LoVo (cell line): ENCODE data around the gene ZC3H10.
A peak's percentile ranks its signal among the peaks of the same experiment; 100 is the strongest.
"Not testable (repeated sequence)": the region's sequence is repeated elsewhere in the genome, so short reads cannot be mapped to it uniquely, and the experiment has no call there.

ENCODE experiments used
- DNase-seq: peaks from one replicate; pipeline ENCODE4 v3.0.0-alpha.2; 2016; ENCODE audit warnings: low spot score

ZC3H10 gene

GRCh38 chr12:56117778-56118687, at the start of gene ZC3H10:
ZC3H10 (plus strand) TSS chr12:56118266; CDS start chr12:56120563, 2,297 bp downstream.
- DNase-seq, result peak; percentile 100

GRCh38 chr12:56071648-56072047, 46.4 kb upstream of the ZC3H10 start:
- no peak for DNase-seq

GRCh38 chr12:56074396-56074795, 43.7 kb upstream of the ZC3H10 start:
- DNase-seq, result no peak

DNA sequence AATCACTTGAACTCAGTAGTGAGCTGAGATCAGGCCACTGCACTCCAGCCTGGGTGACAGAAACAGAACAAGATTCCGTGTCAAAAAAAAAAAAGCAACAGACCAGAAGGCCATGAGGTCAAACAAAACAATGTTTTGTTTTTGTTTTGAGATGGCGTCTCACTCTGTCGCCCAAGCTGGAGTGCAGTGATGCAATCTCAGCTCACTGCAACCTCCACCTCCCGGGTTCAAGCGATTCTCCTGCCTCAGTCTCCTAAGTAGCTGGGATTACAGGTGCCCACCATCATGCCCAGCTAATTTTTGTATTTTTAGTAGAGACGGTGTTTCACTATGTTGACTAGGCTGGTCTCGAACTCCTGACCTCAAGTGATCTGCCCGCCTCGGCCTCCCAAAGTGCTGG, 40.1 kb upstream of the ZC3H10 start:
- not testable (repeated sequence) for DNase-seq

DNA sequence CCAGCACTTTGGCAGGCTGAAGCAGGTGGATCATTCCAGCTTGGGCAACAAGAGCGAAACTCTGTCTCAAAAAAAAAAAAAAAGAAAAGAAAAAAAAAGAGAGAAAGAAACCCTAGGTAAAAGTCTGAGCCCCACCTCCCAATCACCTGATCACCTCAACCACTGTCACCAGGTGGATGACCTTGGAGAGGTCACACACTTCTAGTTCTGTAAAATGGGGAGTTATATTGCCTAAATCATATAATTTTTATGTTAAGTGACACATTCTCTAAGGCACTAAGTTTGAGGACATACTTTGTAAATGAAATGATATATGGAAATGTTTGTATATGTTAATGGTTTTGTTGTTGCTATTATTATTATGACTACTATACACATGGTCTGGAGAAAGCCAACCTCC, 39.6 kb upstream of the ZC3H10 start:
- no peak for DNase-seq

- peak; percentile 93 for DNase-seq
Observed at GRCh38 chr12:56078931-56079722, 38.9 kb upstream of the ZC3H10 start.

DNA sequence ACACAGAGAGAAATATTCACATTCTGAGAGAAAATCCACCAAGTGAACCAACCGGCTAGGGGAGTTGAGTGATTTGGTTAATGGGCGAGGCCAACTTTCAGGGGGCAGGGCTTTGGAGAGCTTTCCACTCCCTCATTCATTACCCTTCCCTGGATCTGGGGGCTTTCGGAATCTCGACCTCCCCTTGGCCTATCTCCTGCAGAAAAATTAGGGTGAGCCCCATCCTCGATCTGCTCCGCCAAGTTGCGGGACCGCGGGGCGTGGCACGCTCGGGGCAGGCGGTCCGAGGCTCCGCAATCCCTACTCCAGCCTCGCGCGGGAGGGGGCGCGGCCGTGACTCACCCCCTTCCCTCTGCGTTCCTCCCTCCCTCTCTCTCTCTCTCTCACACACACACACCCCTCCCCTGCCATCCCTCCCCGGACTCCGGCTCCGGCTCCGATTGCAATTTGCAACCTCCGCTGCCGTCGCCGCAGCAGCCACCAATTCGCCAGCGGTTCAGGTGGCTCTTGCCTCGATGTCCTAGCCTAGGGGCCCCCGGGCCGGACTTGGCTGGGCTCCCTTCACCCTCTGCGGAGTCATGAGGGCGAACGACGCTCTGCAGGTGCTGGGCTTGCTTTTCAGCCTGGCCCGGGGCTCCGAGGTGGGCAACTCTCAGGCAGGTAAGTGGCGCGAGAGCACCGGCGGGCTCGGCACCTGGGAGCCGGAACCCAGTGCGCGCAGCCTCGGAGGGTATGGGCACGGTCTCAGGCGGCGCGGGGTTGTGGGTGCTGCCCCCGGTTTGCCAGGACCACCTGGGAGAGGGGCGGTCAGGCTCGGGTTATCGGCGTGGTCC, 38.1 kb upstream of the ZC3H10 start, which contains the start of gene ERBB3:
ERBB3 (plus strand) TSS at position 443 of the 833 bp plus-strand sequence; CDS start at position 579, 136 bp downstream.
- peak; percentile 93 for DNase-seq

DNA sequence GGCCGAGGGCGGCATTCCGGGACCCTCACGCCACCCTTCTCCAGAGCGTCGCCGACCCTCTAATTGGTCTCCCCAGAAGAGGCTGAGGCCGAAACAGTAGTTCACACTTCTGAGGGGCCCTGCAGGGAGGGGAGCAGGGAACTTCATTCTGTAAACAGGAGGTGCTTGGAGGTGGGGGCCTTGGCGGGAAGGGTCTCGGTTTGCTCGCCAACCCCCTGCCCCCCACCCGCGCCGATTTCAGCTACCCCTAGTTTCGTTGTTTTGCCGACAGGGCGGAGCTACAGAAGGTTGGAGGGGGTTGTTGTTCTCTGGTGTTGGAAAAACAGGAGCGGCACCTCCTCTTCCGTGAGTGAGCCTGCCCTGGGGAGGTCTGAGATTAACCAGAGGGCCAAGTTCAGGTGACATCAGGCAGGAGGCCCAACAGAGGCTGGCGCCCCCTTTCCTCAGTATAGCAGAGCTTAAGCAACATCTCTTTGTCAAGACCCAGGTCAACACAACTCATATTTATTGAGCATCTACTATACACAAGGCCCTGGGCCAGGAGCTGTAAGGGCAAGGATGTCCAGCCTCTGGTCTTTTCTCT, 37.4 kb upstream of the ZC3H10 start:
- peak; percentile 68 for DNase-seq

- peak; percentile 78 for DNase-seq
Observed at GRCh38 chr12:56081393-56082347, 36.4 kb upstream of the ZC3H10 start.

- no peak for DNase-seq
Observed at GRCh38 chr12:56082382-56082781, 35.7 kb upstream of the ZC3H10 start.

GRCh38 chr12:56082967-56083366, 35.1 kb upstream of the ZC3H10 start:
- no peak for DNase-seq

GRCh38 chr12:56084958-56085543, 33.0 kb upstream of the ZC3H10 start:
- DNase-seq, result no peak

DNA sequence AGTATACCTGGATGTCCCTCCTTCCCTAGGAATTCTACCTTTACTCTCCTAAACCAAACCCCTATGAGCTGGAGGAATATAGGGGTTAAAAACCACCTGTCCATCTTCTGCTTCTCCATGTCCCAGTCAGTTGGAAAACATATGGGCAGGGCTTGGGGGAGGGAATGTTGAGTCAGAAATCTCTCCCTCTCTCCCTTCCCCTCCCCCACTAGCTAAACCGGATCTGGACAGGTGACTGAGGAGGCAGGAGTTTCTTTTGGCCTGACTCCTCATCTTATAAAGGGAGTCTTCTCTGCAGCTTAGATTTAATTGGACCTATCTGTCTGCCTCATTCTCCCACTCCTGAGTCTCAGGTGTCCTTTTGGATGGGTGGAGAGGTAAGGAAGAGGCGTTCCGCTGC, 32.0 kb upstream of the ZC3H10 start:
- no peak for DNase-seq

GRCh38 chr12:56086608-56087007, 31.5 kb upstream of the ZC3H10 start:
- DNase-seq, result no peak

DNA sequence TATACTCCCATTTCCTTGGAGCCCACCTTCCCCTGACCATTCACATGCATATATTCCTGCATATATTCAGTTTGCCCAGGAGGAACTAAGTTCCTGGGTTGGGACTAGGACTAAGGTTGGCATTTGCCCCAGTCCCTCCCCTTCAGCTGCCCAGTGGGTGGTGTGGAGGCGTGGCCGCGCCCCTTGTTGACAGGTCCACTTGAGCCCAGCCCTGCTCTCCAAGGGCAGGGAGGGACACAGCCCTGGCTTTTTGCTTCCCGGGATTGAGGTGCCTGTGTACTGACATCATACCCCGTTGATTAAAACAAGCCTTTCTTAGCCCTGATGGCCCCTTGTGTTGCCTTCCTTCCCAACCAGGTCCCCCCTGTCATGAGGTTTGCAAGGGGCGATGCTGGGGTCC, 30.8 kb upstream of the ZC3H10 start:
- peak; percentile 59 for DNase-seq

GRCh38 chr12:56097738-56098137, 20.3 kb upstream of the ZC3H10 start:
- no peak for DNase-seq

DNA sequence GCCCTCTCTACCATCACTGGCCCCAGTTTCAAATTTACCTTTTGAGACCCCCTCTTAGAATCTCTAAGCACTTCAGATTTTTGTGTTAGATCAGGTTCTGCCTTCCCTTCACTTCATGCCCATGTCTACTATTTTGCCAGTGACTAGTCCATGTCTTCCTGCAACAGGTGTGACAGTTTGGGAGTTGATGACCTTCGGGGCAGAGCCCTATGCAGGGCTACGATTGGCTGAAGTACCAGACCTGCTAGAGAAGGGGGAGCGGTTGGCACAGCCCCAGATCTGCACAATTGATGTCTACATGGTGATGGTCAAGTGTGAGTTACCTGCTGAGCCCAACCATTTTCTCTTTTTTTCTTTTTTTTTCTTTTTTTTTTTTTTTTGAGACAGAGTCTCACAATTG, 19.5 kb upstream of the ZC3H10 start:
- no peak for DNase-seq

DNA sequence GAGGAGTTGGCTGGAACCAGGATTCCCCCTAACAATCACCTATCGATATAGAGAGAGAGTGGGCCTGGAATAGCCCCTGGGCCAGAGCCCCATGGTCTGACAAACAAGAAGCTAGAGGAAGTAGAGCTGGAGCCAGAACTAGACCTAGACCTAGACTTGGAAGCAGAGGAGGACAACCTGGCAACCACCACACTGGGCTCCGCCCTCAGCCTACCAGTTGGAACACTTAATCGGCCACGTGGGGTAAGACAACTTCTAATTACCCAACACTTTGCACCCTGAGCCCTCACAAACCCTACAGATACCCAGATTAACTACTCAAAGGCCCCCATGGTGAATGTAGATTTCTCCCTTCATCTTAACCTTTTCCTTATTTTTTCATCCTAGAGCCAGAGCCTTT, 18.3 kb upstream of the ZC3H10 start:
- DNase-seq, result no peak

- DNase-seq, result no peak
Observed at GRCh38 chr12:56101045-56101444, 17.0 kb upstream of the ZC3H10 start.

DNA sequence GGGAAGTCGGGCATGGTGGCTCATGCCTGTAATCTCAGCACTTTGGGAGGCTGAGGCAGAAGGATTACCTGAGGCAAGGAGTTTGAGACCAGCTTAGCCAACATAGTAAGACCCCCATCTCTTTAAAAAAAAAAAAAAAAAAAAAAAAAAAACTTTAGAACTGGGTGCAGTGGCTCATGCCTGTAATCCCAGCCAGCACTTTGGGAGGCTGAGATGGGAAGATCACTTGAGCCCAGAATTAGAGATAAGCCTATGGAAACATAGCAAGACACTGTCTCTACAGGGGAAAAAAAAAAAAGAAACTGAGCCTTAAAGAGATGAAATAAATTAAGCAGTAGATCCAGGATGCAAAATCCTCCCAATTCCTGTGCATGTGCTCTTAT, 15.4 kb upstream of the ZC3H10 start:
- DNase-seq, result no peak
